Progenitor cell of endocrine pancreas (in vitro differentiated cells): ENCODE measurements around the gene TAF1B. TPM values are rescaled to one million over a fixed set of nuclear protein-coding genes. Genes with fewer than 3 reads are reported as not detected.

ENCODE experiments used
- DNase-seq: peaks from one replicate; pipeline ENCODE4 v3.0.0; 2021; ENCODE audit warnings: low spot score; ENCODE audit not compliant: unreplicated experiment
- H3K27ac Mint-ChIP-seq: 2 replicates; pipeline ENCODE4 v1.8.0; 2021; ENCODE audit warnings: mild to moderate bottlenecking, moderate library complexity, mixed read lengths
- H3K27me3 Mint-ChIP-seq: 2 replicates; pipeline ENCODE4 v1.8.0; 2021; ENCODE audit warnings: mixed read lengths
- H3K36me3 Mint-ChIP-seq: 2 replicates; pipeline ENCODE4 v1.8.0; 2022; ENCODE audit warnings: mixed read lengths; ENCODE audit not compliant: insufficient read depth
- H3K4me1 Mint-ChIP-seq: 2 replicates; pipeline ENCODE4 v1.8.0; 2021; ENCODE audit warnings: low read depth, mixed read lengths
- H3K4me3 Mint-ChIP-seq: 2 replicates; pipeline ENCODE4 v1.8.0; 2021; ENCODE audit warnings: low read depth, mild to moderate bottlenecking, moderate library complexity, mixed read lengths
- H3K9me3 Mint-ChIP-seq: 2 replicates; pipeline ENCODE4 v1.8.0; 2021; ENCODE audit warnings: low read depth, mixed read lengths
- CTCF ChIP-seq: fragments of 200-600 bp; sonication (generic); IDR thresholded peaks from one replicate; pipeline ENCODE4 v1.5.0; 2021; ENCODE audit warnings: antibody characterized with exemption, mild to moderate bottlenecking; ENCODE audit not compliant: unreplicated experiment
- total RNA-seq: library from RNA; stranded (reverse); gene quantifications from 2 replicates; pipeline ENCODE4 v1.2.1, GENCODE V29; 2021

Gene TAF1B
- total RNA-seq, 1 donor from 2014 or later = 30.5 TPM

DNA sequence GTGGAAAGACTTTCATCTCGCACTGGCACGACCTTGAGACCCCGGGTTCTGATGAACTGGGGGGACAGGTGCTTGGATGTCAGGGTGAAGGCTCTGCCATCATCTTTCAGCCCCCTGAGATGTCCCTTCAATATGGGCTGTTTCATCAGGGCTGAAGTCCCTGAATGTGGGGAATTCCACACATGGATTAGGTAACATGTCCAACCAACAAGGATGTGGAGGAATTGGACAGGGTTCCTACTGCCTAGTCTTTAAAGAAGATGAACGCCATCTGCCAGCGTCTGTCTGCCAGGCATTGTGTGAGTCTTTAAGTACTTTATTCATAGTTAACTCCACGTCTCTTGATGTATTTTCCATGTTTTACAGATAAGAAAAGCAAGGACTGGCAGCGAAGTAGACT is 102.3 kb downstream of the TAF1B start:
- no peaks in the 10 kb centered on the region for H3K36me3 Mint-ChIP-seq
- no peak for TF ChIP-seq CTCF
- H3K9me3 Mint-ChIP-seq = no peaks in the 10 kb centered on the region
- DNase-seq = no peak
- H3K4me1 Mint-ChIP-seq = peaks cover 15% of the 10 kb centered on the region
- H3K27me3 Mint-ChIP-seq = peaks cover 26% of the 10 kb centered on the region
- no peak overlapping the region for H3K4me3 Mint-ChIP-seq
- H3K27ac Mint-ChIP-seq = no peak overlapping the region

DNA sequence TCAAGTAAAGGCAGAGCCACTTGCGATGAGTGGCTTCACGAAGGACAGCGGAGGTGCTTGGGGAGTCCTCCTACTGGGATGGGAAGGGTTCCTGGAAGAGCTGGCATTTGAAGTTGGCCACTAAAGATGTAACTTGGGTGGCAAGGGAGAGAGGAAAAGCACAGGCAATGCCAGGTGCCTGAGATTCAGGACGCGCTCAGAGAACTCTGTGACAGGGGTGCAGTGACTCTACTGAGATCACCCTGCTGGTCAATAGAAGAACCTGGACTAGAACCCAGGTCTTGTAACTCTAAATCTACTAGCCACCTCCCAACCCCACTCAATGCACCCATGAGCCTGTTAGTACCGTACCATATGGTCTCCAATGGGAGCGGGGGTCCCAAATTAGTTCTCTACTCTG is 102.8 kb downstream of the TAF1B start:
- H3K36me3 Mint-ChIP-seq = no peaks in the 10 kb centered on the region
- no peaks in the 10 kb centered on the region for H3K9me3 Mint-ChIP-seq
- H3K4me3 Mint-ChIP-seq = no peak overlapping the region
- DNase-seq = no peak
- H3K27ac Mint-ChIP-seq = no peak overlapping the region
- peaks cover 10% of the 10 kb centered on the region for H3K4me1 Mint-ChIP-seq
- H3K27me3 Mint-ChIP-seq = peaks cover 27% of the 10 kb centered on the region
- TF ChIP-seq CTCF = no peak

DNA sequence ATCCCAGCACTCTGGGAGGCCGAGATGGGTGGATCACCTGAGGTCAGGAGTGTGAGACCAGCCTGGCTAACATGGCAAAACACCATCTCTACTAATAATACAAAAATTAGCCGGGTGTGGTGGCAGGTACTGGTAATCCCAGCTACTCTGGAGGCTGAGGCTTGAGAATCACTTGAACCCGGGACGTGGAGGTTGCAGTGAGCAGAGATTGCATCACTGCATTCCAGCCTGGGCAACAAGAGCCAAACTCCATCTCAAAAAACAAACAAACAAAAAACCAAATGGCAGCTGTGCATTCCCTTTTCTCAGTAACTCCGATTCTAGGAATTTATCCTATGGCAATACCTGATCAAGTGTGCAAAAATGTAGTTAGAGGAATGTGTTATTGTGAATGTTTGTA is 103.5 kb downstream of the TAF1B start:
- H3K36me3 Mint-ChIP-seq = no peaks in the 10 kb centered on the region
- no peak for DNase-seq
- peaks cover 27% of the 10 kb centered on the region for H3K27me3 Mint-ChIP-seq
- no peak for TF ChIP-seq CTCF
- H3K9me3 Mint-ChIP-seq = no peaks in the 10 kb centered on the region
- H3K4me3 Mint-ChIP-seq = no peak overlapping the region
- H3K4me1 Mint-ChIP-seq = peaks cover 6% of the 10 kb centered on the region
- H3K27ac Mint-ChIP-seq = no peak overlapping the region

DNA sequence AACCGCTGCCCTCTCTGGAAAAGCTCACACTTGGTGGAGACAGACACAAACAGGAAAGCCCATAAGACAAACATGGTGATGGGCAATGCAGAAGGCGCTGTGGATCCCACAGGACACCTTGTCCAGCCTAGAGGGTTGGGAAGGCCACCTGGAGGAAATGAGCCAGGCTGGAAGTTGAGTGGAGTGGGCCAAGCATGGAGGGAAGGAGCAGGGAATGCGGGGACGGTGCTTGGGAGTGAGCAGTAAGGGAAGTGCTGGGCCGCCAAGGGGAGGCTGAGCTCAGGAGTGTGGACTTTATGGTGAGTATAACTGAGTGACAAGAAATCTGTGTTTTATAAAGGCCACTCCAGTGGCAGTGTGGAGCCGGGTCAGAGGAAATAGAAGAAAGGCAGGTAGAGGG is 105.4 kb downstream of the TAF1B start:
- DNase-seq = no peak
- Mint-ChIP-seq H3K27ac (no peak overlapping the region), H3K9me3 (no peaks in the 10 kb centered on the region), H3K4me1 (peaks cover 19% of the 10 kb centered on the region), H3K4me3 (peak overlapping the region; percentile 30), H3K36me3 (no peaks in the 10 kb centered on the region), H3K27me3 (peaks cover 43% of the 10 kb centered on the region)
- no peak for TF ChIP-seq CTCF

DNA sequence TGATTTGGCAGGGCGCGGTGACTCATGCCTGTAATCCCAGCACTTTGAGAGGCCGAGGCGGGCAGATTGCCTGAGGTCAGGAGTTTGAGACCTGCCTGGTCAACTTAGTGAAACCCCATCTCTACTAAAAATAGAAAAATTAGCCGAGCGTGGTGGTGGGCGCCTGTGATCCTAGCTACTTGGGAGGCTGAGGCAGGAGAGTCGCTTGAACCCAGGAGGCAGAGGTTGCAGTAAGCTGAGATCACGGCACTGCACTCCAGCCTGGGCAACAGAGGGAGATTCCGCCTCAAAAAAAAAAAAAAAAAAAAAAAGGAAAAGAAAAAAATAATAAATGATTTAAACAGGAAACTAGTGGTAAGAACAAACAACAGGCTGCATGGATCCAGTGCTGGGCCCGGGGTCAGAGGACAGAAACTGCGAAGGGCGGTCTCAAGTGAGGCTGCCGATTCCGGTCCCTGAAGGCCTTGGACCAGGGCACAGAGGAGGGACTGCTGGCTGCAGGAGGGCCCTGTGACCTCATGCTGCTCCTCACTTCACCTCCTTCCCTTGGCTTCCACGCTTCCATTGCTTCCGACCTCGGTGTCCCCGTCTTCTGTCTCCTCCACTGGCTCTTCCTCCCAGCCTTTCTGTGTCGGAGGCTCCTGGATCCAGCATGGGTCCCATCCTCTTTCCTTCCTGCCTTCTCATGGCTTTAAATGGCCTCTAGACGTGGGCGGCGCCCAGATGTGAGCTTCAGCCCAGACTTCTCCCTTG is 106.1 kb downstream of the TAF1B start:
- no peak for DNase-seq
- peak overlapping the region; percentile 70 for H3K4me3 Mint-ChIP-seq
- H3K36me3 Mint-ChIP-seq = no peaks in the 10 kb centered on the region
- peaks cover 26% of the 10 kb centered on the region for H3K4me1 Mint-ChIP-seq
- H3K27me3 Mint-ChIP-seq = peaks cover 43% of the 10 kb centered on the region
- no peaks in the 10 kb centered on the region for H3K9me3 Mint-ChIP-seq
- H3K27ac Mint-ChIP-seq = no peak overlapping the region
- no peak for TF ChIP-seq CTCF
